OCI-LY7 (cell line): ENCODE data around the gene KLHL26.

Source experiments
- EZH2phosphoT487 ChIP-seq: fragments of 200-600 bp; sonication (generic); IDR thresholded peaks from 2 replicates; pipeline ENCODE4 v1.6.1; 2018; ENCODE audit warnings: low read depth, borderline replicate concordance, mild to moderate bottlenecking, mixed run types, antibody characterized with exemption, low read length, moderate library complexity, mixed read lengths
- TF ChIP-seq, protein P1 (sequence below): fragments of 200-600 bp; sonication (generic); conservative IDR thresholded peaks from 2 replicates; pipeline ENCODE4 v1.5.1; 2014; ENCODE audit warnings: mild to moderate bottlenecking, antibody characterized with exemption, low read length, moderate library complexity, mixed read lengths

DNA sequence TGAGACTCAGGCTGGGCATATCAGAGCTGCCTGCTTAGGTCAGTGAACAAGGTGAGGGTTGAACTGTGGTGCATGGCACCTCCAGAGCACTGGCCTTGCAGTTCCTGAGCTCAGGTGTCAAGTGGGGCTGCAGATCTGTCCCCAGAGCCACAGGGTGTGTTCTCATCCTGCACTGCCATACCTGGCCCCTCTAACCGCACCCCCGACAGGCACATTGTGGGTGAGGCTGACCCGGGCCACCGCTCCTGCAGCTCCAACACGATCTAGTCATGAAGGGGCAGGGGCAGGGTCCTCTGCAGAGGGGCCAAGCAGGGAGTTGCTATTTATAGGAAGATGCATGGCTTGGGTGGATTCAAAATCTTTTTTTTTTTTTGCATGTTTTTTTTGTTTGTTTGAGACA is 30.0 kb downstream of the KLHL26 start:
- TF ChIP-seq, protein P1, sequence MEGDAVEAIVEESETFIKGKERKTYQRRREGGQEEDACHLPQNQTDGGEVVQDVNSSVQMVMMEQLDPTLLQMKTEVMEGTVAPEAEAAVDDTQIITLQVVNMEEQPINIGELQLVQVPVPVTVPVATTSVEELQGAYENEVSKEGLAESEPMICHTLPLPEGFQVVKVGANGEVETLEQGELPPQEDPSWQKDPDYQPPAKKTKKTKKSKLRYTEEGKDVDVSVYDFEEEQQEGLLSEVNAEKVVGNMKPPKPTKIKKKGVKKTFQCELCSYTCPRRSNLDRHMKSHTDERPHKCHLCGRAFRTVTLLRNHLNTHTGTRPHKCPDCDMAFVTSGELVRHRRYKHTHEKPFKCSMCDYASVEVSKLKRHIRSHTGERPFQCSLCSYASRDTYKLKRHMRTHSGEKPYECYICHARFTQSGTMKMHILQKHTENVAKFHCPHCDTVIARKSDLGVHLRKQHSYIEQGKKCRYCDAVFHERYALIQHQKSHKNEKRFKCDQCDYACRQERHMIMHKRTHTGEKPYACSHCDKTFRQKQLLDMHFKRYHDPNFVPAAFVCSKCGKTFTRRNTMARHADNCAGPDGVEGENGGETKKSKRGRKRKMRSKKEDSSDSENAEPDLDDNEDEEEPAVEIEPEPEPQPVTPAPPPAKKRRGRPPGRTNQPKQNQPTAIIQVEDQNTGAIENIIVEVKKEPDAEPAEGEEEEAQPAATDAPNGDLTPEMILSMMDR, result no peak
- TF ChIP-seq EZH2phosphoT487, result no peak
